Trophoblast cell (in vitro differentiated cells and primary cell): ENCODE data around the gene CCDC50.

Source experiments
- DNase-seq, 2 donors: peaks; one replicate each; pipeline ENCODE4 v3.0.0-alpha.2; 2016
- H2AFZ ChIP-seq: 2 replicates; pipeline ENCODE4 v1.6.1; 2013; ENCODE audit warnings: low read length, moderate library complexity, mild to moderate bottlenecking; ENCODE audit not compliant: insufficient read depth, poor library complexity
- H2AK5ac ChIP-seq: 2 replicates; pipeline ENCODE4 v1.6.1; 2013; ENCODE audit warnings: mild to moderate bottlenecking, low read length
- H2BK120ac ChIP-seq: 2 replicates; pipeline ENCODE4 v1.6.1; 2013; ENCODE audit warnings: low read length, mild to moderate bottlenecking, moderate library complexity; ENCODE audit not compliant: insufficient read depth, poor library complexity
- H2BK12ac ChIP-seq: 2 replicates; pipeline ENCODE4 v1.6.1; 2013; ENCODE audit warnings: mild to moderate bottlenecking, low read length, moderate library complexity
- H2BK5ac ChIP-seq: 2 replicates; pipeline ENCODE4 v1.6.1; 2013; ENCODE audit warnings: low read length, low read depth, moderate library complexity, mild to moderate bottlenecking; ENCODE audit not compliant: poor library complexity
- H3K14ac ChIP-seq: 2 replicates; pipeline ENCODE4 v1.6.1; 2013; ENCODE audit warnings: mild to moderate bottlenecking, low read length
- H3K18ac ChIP-seq: 2 replicates; pipeline ENCODE4 v1.6.1; 2013; ENCODE audit warnings: mild to moderate bottlenecking, low read length
- H3K23ac ChIP-seq: 2 replicates; pipeline ENCODE4 v1.6.1; 2013; ENCODE audit warnings: low read length
- H3K27ac ChIP-seq: 2 replicates; pipeline ENCODE4 v1.5.1; 2013; ENCODE audit warnings: low read depth, mild to moderate bottlenecking, inconsistent platforms, low read length, moderate library complexity
- H3K27me3 ChIP-seq: 2 replicates; pipeline ENCODE4 v1.6.1; 2013; ENCODE audit warnings: inconsistent platforms, mild to moderate bottlenecking, low read length, moderate library complexity; ENCODE audit not compliant: insufficient read depth
- H3K36me3 ChIP-seq, 2 experiments: 1 replicate in 1 of 2; 2 replicates in 1 of 2; pipeline ENCODE4 v1.6.1; 2013; ENCODE audit warnings: low read length in 2 of 2, mild to moderate bottlenecking in 2 of 2, moderate library complexity in 1 of 2; ENCODE audit not compliant: insufficient read depth in 2 of 2, control insufficient read depth in 1 of 2
- H3K4ac ChIP-seq: 2 replicates; pipeline ENCODE4 v1.6.1; 2013; ENCODE audit warnings: low read depth, mild to moderate bottlenecking, low read length, moderate library complexity
- H3K4me1 ChIP-seq, 2 experiments: 1 replicate in 1 of 2; 2 replicates in 1 of 2; pipeline ENCODE4 v1.6.1; 2013; ENCODE audit warnings: low read length in 2 of 2, mild to moderate bottlenecking in 2 of 2, moderate library complexity in 1 of 2; ENCODE audit not compliant: insufficient read depth in 2 of 2, control insufficient read depth in 1 of 2
- H3K4me2 ChIP-seq: 2 replicates; pipeline ENCODE4 v1.6.1; 2013; ENCODE audit warnings: inconsistent platforms, mild to moderate bottlenecking, low read length, moderate library complexity
- H3K4me3 ChIP-seq: 2 replicates; pipeline ENCODE4 v1.5.1; 2013; ENCODE audit warnings: mild to moderate bottlenecking, low read depth, low read length, inconsistent platforms
- H3K79me1 ChIP-seq: one replicate; pipeline ENCODE4 v1.6.1; 2013; ENCODE audit warnings: low read length
- H3K79me2 ChIP-seq: 2 replicates; pipeline ENCODE4 v1.6.1; 2013; ENCODE audit warnings: low read length, mild to moderate bottlenecking; ENCODE audit not compliant: control insufficient read depth, insufficient read depth, poor library complexity
- H3K9ac ChIP-seq: 2 replicates; pipeline ENCODE4 v1.6.1; 2013; ENCODE audit warnings: mild to moderate bottlenecking, low read length
- H3K9me3 ChIP-seq: 2 replicates; pipeline ENCODE4 v1.6.1; 2013; ENCODE audit warnings: low read depth, mild to moderate bottlenecking, control low read depth, inconsistent platforms, low read length; ENCODE audit not compliant: insufficient read depth
- H4K12ac ChIP-seq: 2 replicates; pipeline ENCODE4 v1.6.1; 2013; ENCODE audit warnings: low read depth, mild to moderate bottlenecking, low read length, moderate library complexity
- H4K8ac ChIP-seq: 2 replicates; pipeline ENCODE4 v1.6.1; 2013; ENCODE audit warnings: low read depth, mild to moderate bottlenecking, low read length, moderate library complexity
- H4K91ac ChIP-seq: one replicate; pipeline ENCODE4 v1.6.1; 2013; ENCODE audit warnings: low read depth, mild to moderate bottlenecking, low read length, moderate library complexity
- WGBS: extraction: QIAGEN DNeasy Blood & Tissue Kit; methylation state at CpG from one replicate; pipeline ENCODE4 v1.1.7; 2013; ENCODE audit warnings: missing lambda C conversion rate; ENCODE audit not compliant: insufficient read length, insufficient coverage; ENCODE audit errors: extremely low coverage; 5-methylcytosine and 5-hydroxymethylcytosine counted together

The CCDC50 gene

GRCh38 chr3:191378142-191378812, 49.1 kb downstream of the CCDC50 start:
- no peak for DNase-seq

GRCh38 chr3:191379446-191379845, 50.3 kb downstream of the CCDC50 start:
- DNase-seq: no peak
- H3K23ac ChIP-seq: no peak overlapping the region
- no peaks in the 10 kb centered on the region for H3K27me3 ChIP-seq
- H3K36me3 ChIP-seq: peaks cover 4 to 10% of the 10 kb centered on the region in 2 experiments
- H2AK5ac ChIP-seq: no peak overlapping the region
- WGBS: no CpG with 5 or more reads among the region's 2 CpGs
- no peaks in the 10 kb centered on the region for H3K79me1 ChIP-seq
- no peak overlapping the region for H2AFZ ChIP-seq
- H3K27ac ChIP-seq: no peak overlapping the region
- no peak overlapping the region for H3K18ac ChIP-seq
- H3K4ac ChIP-seq: no peak overlapping the region
- H2BK12ac ChIP-seq: no peak overlapping the region
- H3K14ac ChIP-seq: no peak overlapping the region
- peaks cover 0 to 2% of the 10 kb centered on the region in 2 experiments for H3K4me1 ChIP-seq
- H2BK5ac ChIP-seq: no peak overlapping the region
- H3K4me2 ChIP-seq: no peak overlapping the region
- no peak overlapping the region for H3K9ac ChIP-seq
- no peak overlapping the region for H4K12ac ChIP-seq
- H4K8ac ChIP-seq: no peak overlapping the region
- no peak overlapping the region for H4K91ac ChIP-seq
- no peak overlapping the region for H2BK120ac ChIP-seq
- H3K79me2 ChIP-seq: no peaks in the 10 kb centered on the region
- H3K9me3 ChIP-seq: no peaks in the 10 kb centered on the region
- no peak overlapping the region for H3K4me3 ChIP-seq

More at GRCh38 chr3:191378142-191378812, 49.1 kb downstream of the CCDC50 start:
- peaks cover 0 to 2% of the 10 kb centered on the region in 2 experiments for H3K4me1 ChIP-seq
- H3K18ac ChIP-seq: no peak overlapping the region
- H3K9ac ChIP-seq: no peak overlapping the region
- H3K9me3 ChIP-seq: no peaks in the 10 kb centered on the region
- H2BK12ac ChIP-seq: no peak overlapping the region
- no peak overlapping the region for H4K91ac ChIP-seq
- H4K8ac ChIP-seq: no peak overlapping the region
- H3K27me3 ChIP-seq: no peaks in the 10 kb centered on the region
- no peak overlapping the region for H2AFZ ChIP-seq
- H3K79me2 ChIP-seq: no peaks in the 10 kb centered on the region
- no peak overlapping the region for H3K4me3 ChIP-seq
- H3K23ac ChIP-seq: no peak overlapping the region
- no peak overlapping the region for H3K4ac ChIP-seq
- H2BK5ac ChIP-seq: no peak overlapping the region
- H3K36me3 ChIP-seq: peaks cover 4 to 10% of the 10 kb centered on the region in 2 experiments
- no peak overlapping the region for H3K14ac ChIP-seq
- no peak overlapping the region for H4K12ac ChIP-seq
- no peak overlapping the region for H2AK5ac ChIP-seq
- H3K79me1 ChIP-seq: no peaks in the 10 kb centered on the region
- H3K4me2 ChIP-seq: no peak overlapping the region
- no peak overlapping the region for H3K27ac ChIP-seq
- H2BK120ac ChIP-seq: no peak overlapping the region

GRCh38 chr3:191380001-191380400, 50.8 kb downstream of the CCDC50 start:
- Histone ChIP-seq H2AFZ (no peak overlapping the region), H3K4ac (no peak overlapping the region), H2BK120ac (no peak overlapping the region), H3K23ac (no peak overlapping the region), H2AK5ac (no peak overlapping the region), H3K18ac (no peak overlapping the region), H3K79me2 (no peaks in the 10 kb centered on the region), H3K9me3 (no peaks in the 10 kb centered on the region), H4K12ac (no peak overlapping the region), H3K4me1 (peaks cover 0 to 2% of the 10 kb centered on the region in 2 experiments), H3K79me1 (no peaks in the 10 kb centered on the region), H4K91ac (no peak overlapping the region), H3K27ac (no peak overlapping the region), H2BK12ac (no peak overlapping the region), H3K14ac (no peak overlapping the region), H3K36me3 (peaks cover 4 to 8% of the 10 kb centered on the region in 2 experiments), H3K9ac (no peak overlapping the region), H4K8ac (no peak overlapping the region), H3K27me3 (no peaks in the 10 kb centered on the region), H3K4me2 (no peak overlapping the region), H3K4me3 (no peak overlapping the region), H2BK5ac (no peak overlapping the region)
- WGBS: no CpG with 5 or more reads among the region's 2 CpGs
- no peak for DNase-seq

GRCh38 chr3:191381303-191381702, 52.1 kb downstream of the CCDC50 start:
- H3K23ac ChIP-seq: no peak overlapping the region
- WGBS: no CpG with 5 or more reads among the region's 7 CpGs
- H3K4ac ChIP-seq: no peak overlapping the region
- H3K4me3 ChIP-seq: no peak overlapping the region
- H3K18ac ChIP-seq: no peak overlapping the region
- no peak overlapping the region for H4K91ac ChIP-seq
- peaks cover 0 to 2% of the 10 kb centered on the region in 2 experiments for H3K4me1 ChIP-seq
- H4K12ac ChIP-seq: no peak overlapping the region
- H2AK5ac ChIP-seq: no peak overlapping the region
- no peak overlapping the region for H2BK5ac ChIP-seq
- no peaks in the 10 kb centered on the region for H3K9me3 ChIP-seq
- H2BK12ac ChIP-seq: no peak overlapping the region
- no peak for DNase-seq
- no peak overlapping the region for H4K8ac ChIP-seq
- no peak overlapping the region for H3K9ac ChIP-seq
- H3K4me2 ChIP-seq: no peak overlapping the region
- no peaks in the 10 kb centered on the region for H3K79me1 ChIP-seq
- H2BK120ac ChIP-seq: no peak overlapping the region
- no peaks in the 10 kb centered on the region for H3K79me2 ChIP-seq
- H3K36me3 ChIP-seq: peaks cover under 1 to 3% of the 10 kb centered on the region in 2 experiments
- no peak overlapping the region for H3K27ac ChIP-seq
- no peak overlapping the region for H3K14ac ChIP-seq
- H2AFZ ChIP-seq: no peak overlapping the region
- no peaks in the 10 kb centered on the region for H3K27me3 ChIP-seq
